ENCODE data around the gene GUCY1A1.

DNA sequence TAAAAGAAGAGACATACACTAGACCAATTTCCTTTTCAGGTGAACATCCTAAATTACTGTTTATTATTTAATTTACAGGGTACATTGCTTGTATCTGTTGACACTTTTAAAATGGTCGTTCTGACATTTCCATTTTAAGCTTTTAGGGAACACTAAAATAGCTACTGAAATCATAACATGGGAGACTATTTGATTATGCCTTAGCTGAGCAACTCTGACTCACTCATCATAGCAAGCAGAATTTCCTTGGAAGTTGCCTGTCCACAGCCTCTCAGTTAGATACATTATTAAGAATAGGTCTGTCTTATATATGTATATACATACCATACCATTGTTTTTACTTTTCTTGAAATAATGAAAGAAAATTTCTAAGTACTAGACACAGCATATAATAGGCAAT lies 114.1 kb downstream of the GUCY1A1 start:
- no peak for TF ChIP-seq POLR2A (IDR thresholded peaks at IDR 0.05)
- TF ChIP-seq, protein P1, sequence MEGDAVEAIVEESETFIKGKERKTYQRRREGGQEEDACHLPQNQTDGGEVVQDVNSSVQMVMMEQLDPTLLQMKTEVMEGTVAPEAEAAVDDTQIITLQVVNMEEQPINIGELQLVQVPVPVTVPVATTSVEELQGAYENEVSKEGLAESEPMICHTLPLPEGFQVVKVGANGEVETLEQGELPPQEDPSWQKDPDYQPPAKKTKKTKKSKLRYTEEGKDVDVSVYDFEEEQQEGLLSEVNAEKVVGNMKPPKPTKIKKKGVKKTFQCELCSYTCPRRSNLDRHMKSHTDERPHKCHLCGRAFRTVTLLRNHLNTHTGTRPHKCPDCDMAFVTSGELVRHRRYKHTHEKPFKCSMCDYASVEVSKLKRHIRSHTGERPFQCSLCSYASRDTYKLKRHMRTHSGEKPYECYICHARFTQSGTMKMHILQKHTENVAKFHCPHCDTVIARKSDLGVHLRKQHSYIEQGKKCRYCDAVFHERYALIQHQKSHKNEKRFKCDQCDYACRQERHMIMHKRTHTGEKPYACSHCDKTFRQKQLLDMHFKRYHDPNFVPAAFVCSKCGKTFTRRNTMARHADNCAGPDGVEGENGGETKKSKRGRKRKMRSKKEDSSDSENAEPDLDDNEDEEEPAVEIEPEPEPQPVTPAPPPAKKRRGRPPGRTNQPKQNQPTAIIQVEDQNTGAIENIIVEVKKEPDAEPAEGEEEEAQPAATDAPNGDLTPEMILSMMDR (IDR thresholded peaks at IDR 0.05) = no peak
